GM23248 (cell line): ENCODE measurements around the gene ACCSL. TPM values are rescaled to one million over a fixed set of nuclear protein-coding genes. Genes with fewer than 3 reads are reported as not detected.

Source experiments
- DNase-seq: peaks from one replicate; pipeline ENCODE4 v3.0.0-alpha.2; 2015
- H2AFZ ChIP-seq: fragments of 200-600 bp; sonication (generic); 2 replicates; pipeline ENCODE4 v1.6.1; 2016; ENCODE audit warnings: antibody characterized with exemption
- H3F3A ChIP-seq: fragments of 200-600 bp; sonication (generic); 2 replicates; pipeline ENCODE4 v1.6.1; 2016; ENCODE audit warnings: mild to moderate bottlenecking, antibody characterized with exemption, mixed run types; ENCODE audit not compliant: insufficient read depth
- H3K27ac ChIP-seq: fragments of 200-600 bp; sonication (generic); 2 replicates; pipeline ENCODE4 v1.5.1; 2016; ENCODE audit warnings: mild to moderate bottlenecking
- H3K27me3 ChIP-seq: fragments of 200-600 bp; sonication (generic); replicated peaks from 2 replicates; pipeline ENCODE4 v1.6.1; 2016; ENCODE audit warnings: mild to moderate bottlenecking; ENCODE audit not compliant: insufficient read depth
- H3K36me3 ChIP-seq: fragments of 200-600 bp; sonication (generic); 2 replicates; pipeline ENCODE4 v1.6.1; 2016; ENCODE audit warnings: low read depth, mild to moderate bottlenecking
- H3K4me1 ChIP-seq: fragments of 200-600 bp; sonication (generic); 2 replicates; pipeline ENCODE4 v1.6.1; 2016; ENCODE audit warnings: mild to moderate bottlenecking; ENCODE audit not compliant: insufficient read depth
- H3K4me2 ChIP-seq: fragments of 200-600 bp; sonication (generic); one replicate; pipeline ENCODE4 v1.6.1; 2016; ENCODE audit warnings: mild to moderate bottlenecking; ENCODE audit not compliant: unreplicated experiment
- H3K4me3 ChIP-seq: fragments of 200-600 bp; sonication (generic); 2 replicates; pipeline ENCODE4 v1.5.1; 2016; ENCODE audit warnings: mild to moderate bottlenecking
- H3K79me2 ChIP-seq: fragments of 200-600 bp; sonication (generic); 2 replicates; pipeline ENCODE4 v1.6.1; 2016; ENCODE audit warnings: mild to moderate bottlenecking; ENCODE audit not compliant: insufficient read depth
- H3K9ac ChIP-seq: fragments of 200-600 bp; sonication (generic); 2 replicates; pipeline ENCODE4 v1.6.1; 2016; ENCODE audit warnings: mild to moderate bottlenecking
- H3K9me2 ChIP-seq: fragments of 200-600 bp; sonication (generic); 2 replicates; pipeline ENCODE4 v1.6.1; 2016; ENCODE audit warnings: mixed run types, mild to moderate bottlenecking, moderate library complexity; ENCODE audit not compliant: insufficient read depth
- H3K9me3 ChIP-seq: fragments of 200-600 bp; sonication (generic); one replicate; pipeline ENCODE4 v1.6.1; 2017; ENCODE audit warnings: low read depth
- H4K20me1 ChIP-seq: fragments of 200-600 bp; sonication (generic); 2 replicates; pipeline ENCODE4 v1.6.0; 2016; ENCODE audit not compliant: insufficient read depth
- EZH2 ChIP-seq: fragments of 200-600 bp; sonication (generic); IDR thresholded peaks from 2 replicates; pipeline ENCODE4 v1.6.1; 2018; ENCODE audit warnings: antibody characterized with exemption, mild to moderate bottlenecking; ENCODE audit not compliant: insufficient read depth, poor library complexity, severe bottlenecking
- EZH2phosphoT487 ChIP-seq: fragments of 200-600 bp; sonication (generic); IDR thresholded peaks from 2 replicates; pipeline ENCODE4 v1.6.1; 2018; ENCODE audit warnings: antibody characterized with exemption, moderate library complexity, mild to moderate bottlenecking, low read depth; ENCODE audit not compliant: insufficient read depth
- WGBS, 2 experiments: methylation state at CpG; one replicate each; pipeline ENCODE4 v1.1.6; 2015 to 2017; ENCODE audit warnings: low lambda C conversion rate in 2 of 2, low coverage in 1 of 2; ENCODE audit errors: missing lambda C conversion rate in 2 of 2; 5-methylcytosine and 5-hydroxymethylcytosine counted together
- in situ Hi-C: fragments of 300-500 bp; cut with MboI; formaldehyde crosslinking; loops from 2 replicates; pipeline ENCODE4 v1.15.0; 2020
- polyA plus RNA-seq: library from polyadenylated mRNA; unstranded; fragments of >200 nt; fragmentation: Nextera tagmentation; extraction: Ambion mirVana; gene quantifications from 2 replicates; pipeline ENCODE4 v1.2.1, GENCODE V29; 2016
- total RNA-seq: library from RNA; depleted of rRNA; stranded (reverse); fragments of >200 nt; shearing (Covaris generic); gene quantifications from 2 replicates; pipeline ENCODE4 v1.2.3, GENCODE V29; 2014

Gene ACCSL
- total and polyA plus RNA-seq, 2 experiments from 2014 or later: not detected

DNA sequence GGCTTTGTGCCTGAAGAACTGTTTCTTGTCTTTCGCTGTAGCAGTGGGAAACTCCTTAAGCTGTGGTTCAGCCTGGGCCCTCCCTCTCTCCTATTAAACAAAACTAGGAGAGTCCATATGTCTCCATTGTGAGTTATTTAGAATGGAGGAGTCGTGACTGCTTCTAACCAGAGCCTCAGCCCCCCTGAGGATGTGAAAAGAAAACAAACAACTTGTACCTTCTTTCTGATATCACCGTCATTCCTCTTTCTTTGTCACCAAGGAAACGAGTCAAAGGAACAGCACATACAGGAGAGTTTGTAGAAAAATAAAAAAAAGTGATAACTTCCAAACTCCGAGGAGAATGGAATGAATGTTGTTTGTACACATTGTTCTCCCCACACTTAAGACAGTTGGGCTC, 36.1 kb downstream of the ACCSL start:
- DNase-seq: no peak
- Histone ChIP-seq H3K27ac (no peak overlapping the region), H3K4me3 (no peak overlapping the region), H3F3A (no peaks in the 10 kb centered on the region), H3K4me1 (no peaks in the 10 kb centered on the region), H3K36me3 (no peaks in the 10 kb centered on the region), H2AFZ (no peak overlapping the region), H3K9me2 (no peaks in the 10 kb centered on the region), H3K4me2 (no peak overlapping the region), H3K9me3 (no peaks in the 10 kb centered on the region), H3K79me2 (no peaks in the 10 kb centered on the region), H3K9ac (no peak overlapping the region), H3K27me3 (no peaks in the 10 kb centered on the region), H4K20me1 (no peaks in the 10 kb centered on the region)
- TF ChIP-seq EZH2: no peak
- TF ChIP-seq EZH2phosphoT487: no peak
- 81 to 89% methylated on average over 5 of the region's 5 CpGs for WGBS, 2 experiments
- in situ Hi-C loops: no loop called here

DNA sequence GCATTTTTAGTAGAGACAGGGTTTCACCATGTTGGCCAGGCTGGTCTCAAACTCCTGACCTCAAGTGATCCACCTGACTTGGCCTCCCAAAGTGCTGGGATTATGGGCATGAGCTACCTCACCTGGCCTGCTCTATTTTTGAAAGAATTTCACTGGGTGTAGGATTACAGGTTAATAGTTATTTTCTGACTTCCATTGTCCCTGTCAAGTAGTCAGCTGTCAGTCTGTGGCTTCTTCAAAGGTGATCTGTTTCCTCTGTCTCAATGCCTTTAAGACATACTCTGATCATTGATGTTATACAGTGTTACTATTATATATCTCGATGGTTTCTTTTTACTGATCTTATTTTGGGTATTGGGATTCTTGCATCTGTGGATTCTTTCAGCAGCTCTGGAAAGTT, 37.5 kb downstream of the ACCSL start:
- in situ Hi-C loops: no loop called here
- Histone ChIP-seq H3K36me3 (no peaks in the 10 kb centered on the region), H3F3A (no peaks in the 10 kb centered on the region), H3K27ac (no peak overlapping the region), H3K4me2 (no peak overlapping the region), H3K4me3 (no peak overlapping the region), H3K9ac (no peak overlapping the region), H2AFZ (no peak overlapping the region), H3K9me2 (no peaks in the 10 kb centered on the region), H3K9me3 (no peaks in the 10 kb centered on the region), H3K79me2 (no peaks in the 10 kb centered on the region), H3K4me1 (no peaks in the 10 kb centered on the region), H4K20me1 (no peaks in the 10 kb centered on the region), H3K27me3 (no peaks in the 10 kb centered on the region)
- TF ChIP-seq EZH2: no peak
- TF ChIP-seq EZH2phosphoT487: no peak
- no peak for DNase-seq
- 63 to 64% methylated on average over 1 of the region's 1 CpG for WGBS, 2 experiments

DNA sequence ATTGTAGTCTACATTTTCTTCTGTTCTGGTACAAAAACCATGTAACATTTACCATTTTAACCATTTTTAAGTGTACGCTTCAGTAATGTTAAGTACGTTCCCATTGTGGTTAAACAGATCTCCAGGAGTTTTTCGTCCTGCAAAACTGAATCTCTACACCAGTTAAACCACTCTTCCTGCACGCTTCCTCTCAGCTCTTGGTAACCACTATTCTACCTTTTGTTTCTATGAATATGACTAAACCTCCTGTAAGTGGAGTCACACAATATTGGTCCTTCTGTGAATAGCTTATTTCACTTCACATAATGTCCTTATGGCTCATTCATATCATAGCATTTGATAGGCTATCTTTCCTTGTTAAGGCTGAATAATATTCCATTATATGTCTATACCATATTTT, 40.6 kb downstream of the ACCSL start:
- Histone ChIP-seq H3K27me3 (no peaks in the 10 kb centered on the region), H3K4me1 (no peaks in the 10 kb centered on the region), H2AFZ (no peak overlapping the region), H3K4me3 (no peak overlapping the region), H3K9me2 (no peaks in the 10 kb centered on the region), H4K20me1 (no peaks in the 10 kb centered on the region), H3K9me3 (no peaks in the 10 kb centered on the region), H3F3A (no peaks in the 10 kb centered on the region), H3K4me2 (no peak overlapping the region), H3K79me2 (no peaks in the 10 kb centered on the region), H3K36me3 (no peaks in the 10 kb centered on the region), H3K9ac (no peak overlapping the region), H3K27ac (no peak overlapping the region)
- in situ Hi-C loops: no loop called here
- no peak for DNase-seq
- TF ChIP-seq EZH2 (no peak), EZH2phosphoT487 (no peak)
- WGBS, 2 experiments: 88 to 91% methylated on average over 4 of the region's 4 CpGs

GRCh38 chr11:44088871-44089270, 41.1 kb downstream of the ACCSL start:
- WGBS, 2 experiments: 91 to 93% methylated on average over 4 of the region's 4 CpGs
- Histone ChIP-seq H4K20me1 (no peaks in the 10 kb centered on the region), H2AFZ (no peak overlapping the region), H3K9me3 (no peaks in the 10 kb centered on the region), H3K27ac (no peak overlapping the region), H3F3A (no peaks in the 10 kb centered on the region), H3K4me2 (no peak overlapping the region), H3K4me1 (no peaks in the 10 kb centered on the region), H3K79me2 (no peaks in the 10 kb centered on the region), H3K27me3 (no peaks in the 10 kb centered on the region), H3K4me3 (no peak overlapping the region), H3K9me2 (no peaks in the 10 kb centered on the region), H3K9ac (no peak overlapping the region), H3K36me3 (no peaks in the 10 kb centered on the region)
- in situ Hi-C loops: no loop called here
- TF ChIP-seq EZH2 (no peak), EZH2phosphoT487 (no peak)
- no peak for DNase-seq

GRCh38 chr11:44090539-44090938, 42.8 kb downstream of the ACCSL start:
- WGBS, 2 experiments: 31 to 52% methylated on average over 1 of the region's 1 CpG

More at GRCh38 chr11:44090539-44090938, 42.8 kb downstream of the ACCSL start:
- Histone ChIP-seq H3K4me3 (no peak overlapping the region), H3K9ac (no peak overlapping the region), H2AFZ (no peak overlapping the region), H3K79me2 (no peaks in the 10 kb centered on the region), H3K4me1 (no peaks in the 10 kb centered on the region), H3K27me3 (no peaks in the 10 kb centered on the region), H3K9me2 (no peaks in the 10 kb centered on the region), H4K20me1 (no peaks in the 10 kb centered on the region), H3F3A (0 out of 2 replicates have a peak, but pooled peaks cover 4% of the 10 kb centered on the region), H3K9me3 (no peaks in the 10 kb centered on the region), H3K27ac (no peak overlapping the region), H3K4me2 (no peak overlapping the region), H3K36me3 (no peaks in the 10 kb centered on the region)
- in situ Hi-C loops: no loop called here
- no peak for TF ChIP-seq EZH2
- no peak for TF ChIP-seq EZH2phosphoT487
- no peak for DNase-seq
